Neural cell (in vitro differentiated cells): ENCODE results near the gene KLF13.

Experiments
- EP300 ChIP-seq: fragments of 450-650 bp; conservative IDR thresholded peaks from 2 replicates; pipeline ENCODE4 v1.6.1; 2014; ENCODE audit warnings: antibody characterized with exemption, mild to moderate bottlenecking, moderate library complexity; ENCODE audit not compliant: poor library complexity, severe bottlenecking
- EZH2 ChIP-seq: fragments of 200-600, 300-800 bp; shearing (Covaris generic), sonication (generic); IDR thresholded peaks from 2 replicates; pipeline ENCODE4 v1.6.1; 2014; ENCODE audit warnings: antibody characterized with exemption, low read length, borderline replicate concordance, mild to moderate bottlenecking; ENCODE audit not compliant: insufficient read depth, poor library complexity, severe bottlenecking
- MXI1 ChIP-seq: fragments of 450-650 bp; conservative IDR thresholded peaks from 2 replicates; pipeline ENCODE4 v1.6.1; 2014; ENCODE audit warnings: antibody characterized with exemption, mild to moderate bottlenecking; ENCODE audit not compliant: poor library complexity, severe bottlenecking
- POLR2AphosphoS5 ChIP-seq: IDR thresholded peaks from 2 replicates; pipeline ENCODE4 v1.6.1; 2012
- RAD21 ChIP-seq: fragments of 450-650 bp; conservative IDR thresholded peaks from 2 replicates; pipeline ENCODE4 v1.6.1; 2014; ENCODE audit warnings: antibody characterized with exemption, mild to moderate bottlenecking, moderate library complexity
- SMC3 ChIP-seq: fragments of 450-650 bp; conservative IDR thresholded peaks from 2 replicates; pipeline ENCODE4 v1.6.1; 2014; ENCODE audit warnings: antibody characterized with exemption, mild to moderate bottlenecking, moderate library complexity; ENCODE audit not compliant: poor library complexity
- TAF1 ChIP-seq: IDR thresholded peaks from 2 replicates; pipeline ENCODE4 v1.6.1; 2012; ENCODE audit warnings: low read depth
- TF ChIP-seq, protein P1 (sequence below): fragments of 450-650 bp; IDR thresholded peaks from 2 replicates; pipeline ENCODE4 v1.5.1; 2014; ENCODE audit warnings: antibody characterized with exemption, mild to moderate bottlenecking, moderate library complexity; ENCODE audit not compliant: poor library complexity, severe bottlenecking

- TF ChIP-seq, protein P1, sequence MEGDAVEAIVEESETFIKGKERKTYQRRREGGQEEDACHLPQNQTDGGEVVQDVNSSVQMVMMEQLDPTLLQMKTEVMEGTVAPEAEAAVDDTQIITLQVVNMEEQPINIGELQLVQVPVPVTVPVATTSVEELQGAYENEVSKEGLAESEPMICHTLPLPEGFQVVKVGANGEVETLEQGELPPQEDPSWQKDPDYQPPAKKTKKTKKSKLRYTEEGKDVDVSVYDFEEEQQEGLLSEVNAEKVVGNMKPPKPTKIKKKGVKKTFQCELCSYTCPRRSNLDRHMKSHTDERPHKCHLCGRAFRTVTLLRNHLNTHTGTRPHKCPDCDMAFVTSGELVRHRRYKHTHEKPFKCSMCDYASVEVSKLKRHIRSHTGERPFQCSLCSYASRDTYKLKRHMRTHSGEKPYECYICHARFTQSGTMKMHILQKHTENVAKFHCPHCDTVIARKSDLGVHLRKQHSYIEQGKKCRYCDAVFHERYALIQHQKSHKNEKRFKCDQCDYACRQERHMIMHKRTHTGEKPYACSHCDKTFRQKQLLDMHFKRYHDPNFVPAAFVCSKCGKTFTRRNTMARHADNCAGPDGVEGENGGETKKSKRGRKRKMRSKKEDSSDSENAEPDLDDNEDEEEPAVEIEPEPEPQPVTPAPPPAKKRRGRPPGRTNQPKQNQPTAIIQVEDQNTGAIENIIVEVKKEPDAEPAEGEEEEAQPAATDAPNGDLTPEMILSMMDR, result no peak
- TF ChIP-seq TAF1 (no peak), POLR2AphosphoS5 (no peak), EP300 (no peak), EZH2 (no peak), RAD21 (no peak), SMC3 (no peak), MXI1 (no peak)
These were observed 39.6 kb downstream of the KLF13 start for GRCh38 chr15:31366169-31366734.
